Measurements from ENCODE around the gene AXIN1. TPM values are rescaled to one million over a fixed set of nuclear protein-coding genes. Genes with fewer than 3 reads are reported as not detected.

The AXIN1 gene
- total RNA-seq, 1 donor from 2014 or later: 16.4 TPM

DNA sequence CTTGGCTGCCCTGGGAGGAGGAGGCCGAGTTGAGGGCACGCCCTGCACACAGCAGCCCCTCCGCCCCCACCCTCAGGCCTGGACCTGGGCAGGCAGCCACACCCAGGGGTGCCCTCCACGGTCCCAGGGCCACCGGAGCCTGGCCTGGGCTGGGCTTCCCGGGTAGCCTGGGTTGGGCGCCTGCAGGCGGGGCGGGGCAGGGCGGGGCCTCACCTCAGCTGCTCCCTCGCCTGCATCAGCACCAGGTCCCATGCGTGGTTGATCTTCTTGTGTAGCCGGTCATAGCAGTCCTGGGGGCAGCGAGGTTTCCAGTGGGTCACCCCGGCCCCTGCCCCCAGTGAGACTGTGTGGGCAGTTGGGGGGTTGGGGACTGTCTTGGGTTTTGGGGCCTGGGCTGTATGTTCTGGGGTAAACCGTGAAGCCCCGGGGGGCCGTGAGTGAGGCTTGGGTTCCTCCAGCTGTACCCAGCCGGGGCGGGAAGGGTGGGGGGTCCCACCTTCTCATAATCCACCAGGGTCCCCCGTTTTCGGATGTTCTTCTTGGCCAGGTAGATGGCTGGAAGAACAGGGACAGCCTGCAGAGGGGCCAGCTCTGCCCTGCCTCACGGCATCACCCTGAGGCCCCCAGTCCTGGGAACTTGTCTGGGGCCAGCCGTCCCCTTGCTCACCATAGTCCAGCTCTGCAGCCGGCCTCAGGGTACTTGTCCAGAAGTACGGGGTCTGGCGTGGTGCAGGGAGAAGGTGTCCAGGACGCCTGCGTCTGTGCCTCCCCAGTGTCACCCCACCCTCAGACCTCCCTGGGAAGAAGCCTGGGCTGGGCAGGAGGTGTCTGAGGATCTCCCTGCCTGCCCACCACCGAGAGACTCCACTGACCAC, 78.7 kb downstream of the AXIN1 start:
- DNase-seq: no peak
- TF ChIP-seq, protein P1, sequence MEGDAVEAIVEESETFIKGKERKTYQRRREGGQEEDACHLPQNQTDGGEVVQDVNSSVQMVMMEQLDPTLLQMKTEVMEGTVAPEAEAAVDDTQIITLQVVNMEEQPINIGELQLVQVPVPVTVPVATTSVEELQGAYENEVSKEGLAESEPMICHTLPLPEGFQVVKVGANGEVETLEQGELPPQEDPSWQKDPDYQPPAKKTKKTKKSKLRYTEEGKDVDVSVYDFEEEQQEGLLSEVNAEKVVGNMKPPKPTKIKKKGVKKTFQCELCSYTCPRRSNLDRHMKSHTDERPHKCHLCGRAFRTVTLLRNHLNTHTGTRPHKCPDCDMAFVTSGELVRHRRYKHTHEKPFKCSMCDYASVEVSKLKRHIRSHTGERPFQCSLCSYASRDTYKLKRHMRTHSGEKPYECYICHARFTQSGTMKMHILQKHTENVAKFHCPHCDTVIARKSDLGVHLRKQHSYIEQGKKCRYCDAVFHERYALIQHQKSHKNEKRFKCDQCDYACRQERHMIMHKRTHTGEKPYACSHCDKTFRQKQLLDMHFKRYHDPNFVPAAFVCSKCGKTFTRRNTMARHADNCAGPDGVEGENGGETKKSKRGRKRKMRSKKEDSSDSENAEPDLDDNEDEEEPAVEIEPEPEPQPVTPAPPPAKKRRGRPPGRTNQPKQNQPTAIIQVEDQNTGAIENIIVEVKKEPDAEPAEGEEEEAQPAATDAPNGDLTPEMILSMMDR (IDR thresholded peaks at IDR 0.05; ENCODE audit: partially characterized antibody, unreplicated experiment): no peak
- H3K9me3 Mint-ChIP-seq (ENCODE audit: unreplicated experiment): peaks cover 4% of the 10 kb centered on the region
- H3K4me1 Mint-ChIP-seq (ENCODE audit: low read depth, unreplicated experiment): peaks cover 1% of the 10 kb centered on the region
- peaks cover 8% of the 10 kb centered on the region for H3K27me3 Mint-ChIP-seq (ENCODE audit: unreplicated experiment)
- H3K4me3 Mint-ChIP-seq (ENCODE audit: unreplicated experiment): no peak overlapping the region
- H3K36me3 Mint-ChIP-seq (ENCODE audit: unreplicated experiment): peaks cover 4% of the 10 kb centered on the region
- no peak overlapping the region for H3K27ac Mint-ChIP-seq (ENCODE audit: unreplicated experiment)

- peaks cover 4% of the 10 kb centered on the region for H3K36me3 Mint-ChIP-seq (ENCODE audit: unreplicated experiment)
- no peak overlapping the region for H3K27ac Mint-ChIP-seq (ENCODE audit: unreplicated experiment)
- H3K27me3 Mint-ChIP-seq (ENCODE audit: unreplicated experiment): peaks cover 15% of the 10 kb centered on the region
- H3K4me1 Mint-ChIP-seq (ENCODE audit: low read depth, unreplicated experiment): peaks cover 1% of the 10 kb centered on the region
- no peak for DNase-seq
- peaks cover 10% of the 10 kb centered on the region for H3K9me3 Mint-ChIP-seq (ENCODE audit: unreplicated experiment)
- TF ChIP-seq, protein P1 (IDR thresholded peaks at IDR 0.05; ENCODE audit: partially characterized antibody, unreplicated experiment): no peak
- no peak overlapping the region for H3K4me3 Mint-ChIP-seq (ENCODE audit: unreplicated experiment)
Measured at GRCh38 chr16:272633-273546, 79.6 kb downstream of the AXIN1 start.

DNA sequence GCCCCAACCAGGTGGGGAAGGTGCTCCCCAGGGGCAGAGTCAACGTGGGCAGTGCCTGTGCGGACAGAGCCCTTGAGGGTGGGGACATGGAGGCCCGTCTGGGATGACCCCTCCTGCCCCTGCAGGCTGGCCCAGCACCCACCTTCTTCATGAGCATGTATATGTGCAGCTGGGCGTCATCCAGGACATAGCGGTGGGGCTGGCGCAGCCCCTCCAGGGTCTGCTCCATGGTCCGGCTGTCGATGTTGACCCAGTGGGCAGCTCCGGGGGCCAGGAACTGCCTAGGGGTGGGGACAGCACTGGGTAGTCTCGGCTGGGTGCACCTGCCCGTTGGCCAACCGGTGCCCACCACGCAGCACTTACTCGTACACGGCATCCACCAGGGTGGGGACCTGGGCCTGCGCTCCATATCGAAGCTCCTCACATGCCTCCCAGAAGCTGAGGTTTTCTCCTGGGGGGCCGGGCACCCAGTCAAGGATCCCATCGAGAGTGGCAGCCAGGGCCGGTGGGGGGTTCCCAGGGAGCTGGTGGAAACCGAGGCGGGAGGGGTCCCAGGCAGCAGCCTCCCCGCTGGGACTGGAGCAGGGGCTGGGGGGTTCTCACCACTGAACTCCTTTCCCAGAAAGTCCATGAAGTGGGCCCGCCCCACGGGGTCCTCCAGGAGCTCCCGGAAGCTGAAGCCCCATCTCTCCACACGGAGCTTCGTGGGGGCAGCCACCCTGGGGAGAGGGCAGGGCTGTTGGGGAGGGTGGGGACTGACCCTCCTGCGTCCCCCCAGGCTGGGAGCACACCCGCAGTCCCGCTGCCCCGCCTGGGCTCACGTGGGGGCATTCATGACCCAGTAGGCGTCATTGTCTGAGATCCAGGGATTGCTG, 81.9 kb downstream of the AXIN1 start:
- Mint-ChIP-seq H3K36me3 (ENCODE audit: unreplicated experiment) (peaks cover 4% of the 10 kb centered on the region), H3K27me3 (ENCODE audit: unreplicated experiment) (peaks cover 11% of the 10 kb centered on the region), H3K4me1 (ENCODE audit: low read depth, unreplicated experiment) (peaks cover 1% of the 10 kb centered on the region), H3K27ac (ENCODE audit: unreplicated experiment) (no peak overlapping the region), H3K9me3 (ENCODE audit: unreplicated experiment) (peaks cover 10% of the 10 kb centered on the region), H3K4me3 (ENCODE audit: unreplicated experiment) (no peak overlapping the region)
- TF ChIP-seq, protein P1 (IDR thresholded peaks at IDR 0.05; ENCODE audit: partially characterized antibody, unreplicated experiment): no peak
- DNase-seq: no peak

DNA sequence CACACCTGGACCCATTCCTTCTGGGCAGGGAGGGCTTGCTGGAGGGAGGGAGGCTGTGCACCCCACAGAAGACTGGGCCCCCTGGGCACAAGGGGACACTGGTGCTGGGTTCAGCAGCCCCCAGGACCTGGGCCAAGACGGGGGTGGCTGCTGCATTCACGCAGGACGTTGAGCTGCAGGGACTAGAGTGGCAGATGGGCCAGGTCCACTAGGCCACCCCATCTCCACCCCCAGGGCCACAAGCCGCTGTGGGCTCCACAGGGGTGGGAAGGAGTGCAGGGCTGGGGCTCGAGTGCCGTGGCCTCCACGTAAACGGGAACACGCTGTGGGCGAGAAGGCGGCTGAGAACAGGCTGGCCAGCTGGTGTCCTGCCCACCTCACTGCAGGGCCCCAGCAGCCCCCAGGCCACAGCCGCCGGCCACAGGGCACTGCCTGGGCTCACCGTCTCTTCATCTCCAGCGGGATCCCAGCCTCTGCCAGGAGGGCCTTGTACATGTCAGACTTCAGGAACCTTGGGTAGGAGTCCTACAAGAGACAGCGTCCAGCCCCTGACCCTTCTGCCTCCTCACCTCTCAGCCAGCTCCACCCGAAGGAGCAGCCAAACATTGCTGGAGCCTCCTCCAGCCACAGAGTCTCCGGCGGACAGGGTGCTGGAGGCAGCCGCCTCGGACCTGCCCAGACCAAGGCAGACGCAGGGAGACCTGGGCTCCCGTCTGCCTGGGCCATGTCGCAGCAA, 83.3 kb downstream of the AXIN1 start:
- Mint-ChIP-seq H3K36me3 (ENCODE audit: unreplicated experiment) (peaks cover 4% of the 10 kb centered on the region), H3K27ac (ENCODE audit: unreplicated experiment) (no peak overlapping the region), H3K4me3 (ENCODE audit: unreplicated experiment) (no peak overlapping the region), H3K4me1 (ENCODE audit: low read depth, unreplicated experiment) (peaks cover 1% of the 10 kb centered on the region), H3K9me3 (ENCODE audit: unreplicated experiment) (peaks cover 10% of the 10 kb centered on the region), H3K27me3 (ENCODE audit: unreplicated experiment) (peaks cover 11% of the 10 kb centered on the region)
- TF ChIP-seq, protein P1 (IDR thresholded peaks at IDR 0.05; ENCODE audit: partially characterized antibody, unreplicated experiment): no peak
- no peak for DNase-seq
